K562 (cell line): ENCODE results near the gene MRAS.

Experiments used
- ATF7 ChIP-seq: fragments of 450-650 bp; IDR thresholded peaks from 2 replicates; pipeline ENCODE4 v1.7.1; 2014; ENCODE audit warnings: mild to moderate bottlenecking, moderate library complexity
- ERF ChIP-seq: fragments of 450-650 bp; formaldehyde crosslinking; IDR thresholded peaks from 2 replicates; pipeline ENCODE4 v1.4.0; 2020; ENCODE audit warnings: mild to moderate bottlenecking, mixed read lengths
- PRDM10 ChIP-seq: fragments of 450-650 bp; IDR thresholded peaks from 2 replicates; pipeline ENCODE4 v1.6.1; 2018; ENCODE audit not compliant: partially characterized antibody
- PTRF ChIP-seq: fragments of 450-650 bp; IDR thresholded peaks from 2 replicates; pipeline ENCODE4 v1.6.1; 2016; ENCODE audit warnings: mild to moderate bottlenecking, missing genetic modification characterization, missing compliant biosample characterization
- RBM34 ChIP-seq: fragments of 200-400 bp; formaldehyde crosslinking; IDR thresholded peaks from 2 replicates; pipeline ENCODE4 v1.6.1; 2018; ENCODE audit warnings: low read length, borderline replicate concordance; ENCODE audit not compliant: insufficient read depth
- ZNF324 ChIP-seq: fragments of 250-450 bp; sonication (Bioruptor Pico); IDR thresholded peaks from 2 replicates; pipeline ENCODE4 v1.4.0; 2020; ENCODE audit warnings: mild to moderate bottlenecking
- TF ChIP-seq, protein P1 (sequence below): fragments of 250-450 bp; sonication (Bioruptor Pico); IDR thresholded peaks from 2 replicates; pipeline ENCODE4 v1.6.1; 2021; ENCODE audit warnings: mild to moderate bottlenecking

DNA sequence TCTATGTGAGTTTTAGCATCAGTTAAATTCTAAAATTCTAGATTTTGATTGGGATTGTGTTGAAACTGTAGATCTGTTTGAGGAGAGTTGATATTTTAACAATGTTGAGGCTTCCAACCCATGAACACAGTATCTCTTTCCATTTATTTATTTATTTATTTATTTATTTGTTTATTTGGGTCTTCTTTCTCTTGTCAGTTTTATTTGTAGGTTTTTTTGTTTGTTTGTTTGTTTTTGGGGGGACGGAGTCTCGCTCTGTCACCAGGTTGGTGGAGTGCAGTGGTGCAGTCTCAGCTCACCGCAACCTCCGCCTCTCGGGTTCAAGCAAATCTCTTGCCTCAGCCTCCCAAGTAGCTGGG lies 25.3 kb downstream of the MRAS start:
- TF ChIP-seq RBM34 (no peak), ATF7 (no peak), PRDM10 (no peak), PTRF (no peak), ERF (CRISPR knock-in tag) (no peak), ZNF324 (no peak)
- TF ChIP-seq, protein P1, sequence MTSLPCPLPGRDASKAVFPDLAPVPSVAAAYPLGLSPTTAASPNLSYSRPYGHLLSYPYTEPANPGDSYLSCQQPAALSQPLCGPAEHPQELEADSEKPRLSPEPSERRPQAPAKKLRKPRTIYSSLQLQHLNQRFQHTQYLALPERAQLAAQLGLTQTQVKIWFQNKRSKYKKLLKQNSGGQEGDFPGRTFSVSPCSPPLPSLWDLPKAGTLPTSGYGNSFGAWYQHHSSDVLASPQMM (CRISPR knock-in tag): no peak
